Measurements from ENCODE around the gene KCMF1. TPM values are rescaled to one million over a fixed set of nuclear protein-coding genes. Genes with fewer than 3 reads are reported as not detected.
A peak's percentile ranks its signal among the peaks of the same experiment; 100 is the strongest.

Gene KCMF1
- total and polyA plus RNA-seq, 2 of the 13 experiments (the other 11 are each of a cell fraction or from before 2014, with no cell fraction given): 62.1 to 116 TPM

DNA sequence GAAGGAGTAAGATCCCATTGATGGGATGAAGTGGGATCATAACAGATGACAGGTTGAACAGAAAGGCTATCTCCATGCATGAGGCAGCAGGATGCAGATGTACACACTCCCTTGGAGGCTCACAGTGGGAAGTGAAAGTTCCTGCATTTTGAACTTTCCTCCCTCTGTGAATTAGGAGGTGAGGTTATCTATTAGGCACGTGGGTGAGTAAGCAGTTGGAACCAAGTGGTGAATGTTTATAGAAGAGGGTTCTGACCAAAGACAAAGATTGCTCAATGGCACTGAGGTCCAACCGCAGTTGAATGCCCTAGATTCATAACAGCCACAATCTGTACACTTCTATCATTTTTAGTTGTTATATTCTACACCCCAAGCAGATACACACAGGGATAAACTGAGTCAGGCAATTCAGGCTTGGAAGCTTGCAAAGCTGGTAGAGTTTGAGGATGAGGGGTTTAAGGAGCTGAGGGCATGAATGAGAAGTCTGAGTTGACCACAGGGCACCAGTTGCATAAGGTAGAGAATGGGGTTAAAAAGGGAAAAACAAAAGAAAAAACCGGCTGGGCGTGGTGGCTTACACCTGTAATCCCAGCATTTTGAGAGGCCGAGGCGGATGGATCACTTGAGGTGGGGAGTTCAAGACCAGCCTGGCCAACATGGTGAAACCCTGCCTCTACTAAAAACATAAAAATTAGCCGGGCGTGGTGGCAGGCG is 7.1 kb upstream of the KCMF1 start (continued):
- TF ChIP-seq HNF4G (IDR thresholded peaks at IDR 0.05; ENCODE audit: borderline replicate concordance, low read depth, low read length) (peak; percentile 82), HNF4G (CRISPR knock-in tag; IDR thresholded peaks at IDR 0.05; ENCODE audit: borderline replicate concordance, low read depth) (peak; percentile 87), ZNF772 (CRISPR knock-in tag; IDR thresholded peaks at IDR 0.05) (peak; percentile 64), ZNF235 (CRISPR knock-in tag; IDR thresholded peaks at IDR 0.05; ENCODE audit: borderline replicate concordance) (0 out of 2 replicates have a peak, but pooled peaks have one; percentile 48), MED8 (CRISPR knock-in tag; IDR thresholded peaks at IDR 0.05; ENCODE audit: insufficient replicate concordance) (peak; percentile 54), SPEN (CRISPR knock-in tag; IDR thresholded peaks at IDR 0.05; ENCODE audit: low read depth) (peak; percentile 93), ATAD3A (CRISPR knock-in tag; IDR thresholded peaks at IDR 0.05) (no peak), ZNF629 (CRISPR knock-in tag; conservative IDR thresholded peaks at IDR 0.05) (no peak; the same call in 1 of the 2 replicates), SNRNP70 (IDR thresholded peaks at IDR 0.05; ENCODE audit: low read depth, low read length) (no peak), CCDC6 (CRISPR knock-in tag; IDR thresholded peaks at IDR 0.05) (peak; percentile 70), YEATS4 (CRISPR knock-in tag; IDR thresholded peaks at IDR 0.05; ENCODE audit: borderline replicate concordance) (peak; percentile 78), FOSL1 (CRISPR knock-in tag; IDR thresholded peaks at IDR 0.05; ENCODE audit: borderline replicate concordance) (peak; percentile 65; the same call in 1 of the 2 replicates)
- TF ChIP-seq, protein P1, sequence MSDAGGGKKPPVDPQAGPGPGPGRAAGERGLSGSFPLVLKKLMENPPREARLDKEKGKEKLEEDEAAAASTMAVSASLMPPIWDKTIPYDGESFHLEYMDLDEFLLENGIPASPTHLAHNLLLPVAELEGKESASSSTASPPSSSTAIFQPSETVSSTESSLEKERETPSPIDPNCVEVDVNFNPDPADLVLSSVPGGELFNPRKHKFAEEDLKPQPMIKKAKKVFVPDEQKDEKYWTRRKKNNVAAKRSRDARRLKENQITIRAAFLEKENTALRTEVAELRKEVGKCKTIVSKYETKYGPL (CRISPR knock-in tag; IDR thresholded peaks at IDR 0.05): 0 out of 2 replicates have a peak, but pooled peaks have one; percentile 66
- TF ChIP-seq, protein P2, sequence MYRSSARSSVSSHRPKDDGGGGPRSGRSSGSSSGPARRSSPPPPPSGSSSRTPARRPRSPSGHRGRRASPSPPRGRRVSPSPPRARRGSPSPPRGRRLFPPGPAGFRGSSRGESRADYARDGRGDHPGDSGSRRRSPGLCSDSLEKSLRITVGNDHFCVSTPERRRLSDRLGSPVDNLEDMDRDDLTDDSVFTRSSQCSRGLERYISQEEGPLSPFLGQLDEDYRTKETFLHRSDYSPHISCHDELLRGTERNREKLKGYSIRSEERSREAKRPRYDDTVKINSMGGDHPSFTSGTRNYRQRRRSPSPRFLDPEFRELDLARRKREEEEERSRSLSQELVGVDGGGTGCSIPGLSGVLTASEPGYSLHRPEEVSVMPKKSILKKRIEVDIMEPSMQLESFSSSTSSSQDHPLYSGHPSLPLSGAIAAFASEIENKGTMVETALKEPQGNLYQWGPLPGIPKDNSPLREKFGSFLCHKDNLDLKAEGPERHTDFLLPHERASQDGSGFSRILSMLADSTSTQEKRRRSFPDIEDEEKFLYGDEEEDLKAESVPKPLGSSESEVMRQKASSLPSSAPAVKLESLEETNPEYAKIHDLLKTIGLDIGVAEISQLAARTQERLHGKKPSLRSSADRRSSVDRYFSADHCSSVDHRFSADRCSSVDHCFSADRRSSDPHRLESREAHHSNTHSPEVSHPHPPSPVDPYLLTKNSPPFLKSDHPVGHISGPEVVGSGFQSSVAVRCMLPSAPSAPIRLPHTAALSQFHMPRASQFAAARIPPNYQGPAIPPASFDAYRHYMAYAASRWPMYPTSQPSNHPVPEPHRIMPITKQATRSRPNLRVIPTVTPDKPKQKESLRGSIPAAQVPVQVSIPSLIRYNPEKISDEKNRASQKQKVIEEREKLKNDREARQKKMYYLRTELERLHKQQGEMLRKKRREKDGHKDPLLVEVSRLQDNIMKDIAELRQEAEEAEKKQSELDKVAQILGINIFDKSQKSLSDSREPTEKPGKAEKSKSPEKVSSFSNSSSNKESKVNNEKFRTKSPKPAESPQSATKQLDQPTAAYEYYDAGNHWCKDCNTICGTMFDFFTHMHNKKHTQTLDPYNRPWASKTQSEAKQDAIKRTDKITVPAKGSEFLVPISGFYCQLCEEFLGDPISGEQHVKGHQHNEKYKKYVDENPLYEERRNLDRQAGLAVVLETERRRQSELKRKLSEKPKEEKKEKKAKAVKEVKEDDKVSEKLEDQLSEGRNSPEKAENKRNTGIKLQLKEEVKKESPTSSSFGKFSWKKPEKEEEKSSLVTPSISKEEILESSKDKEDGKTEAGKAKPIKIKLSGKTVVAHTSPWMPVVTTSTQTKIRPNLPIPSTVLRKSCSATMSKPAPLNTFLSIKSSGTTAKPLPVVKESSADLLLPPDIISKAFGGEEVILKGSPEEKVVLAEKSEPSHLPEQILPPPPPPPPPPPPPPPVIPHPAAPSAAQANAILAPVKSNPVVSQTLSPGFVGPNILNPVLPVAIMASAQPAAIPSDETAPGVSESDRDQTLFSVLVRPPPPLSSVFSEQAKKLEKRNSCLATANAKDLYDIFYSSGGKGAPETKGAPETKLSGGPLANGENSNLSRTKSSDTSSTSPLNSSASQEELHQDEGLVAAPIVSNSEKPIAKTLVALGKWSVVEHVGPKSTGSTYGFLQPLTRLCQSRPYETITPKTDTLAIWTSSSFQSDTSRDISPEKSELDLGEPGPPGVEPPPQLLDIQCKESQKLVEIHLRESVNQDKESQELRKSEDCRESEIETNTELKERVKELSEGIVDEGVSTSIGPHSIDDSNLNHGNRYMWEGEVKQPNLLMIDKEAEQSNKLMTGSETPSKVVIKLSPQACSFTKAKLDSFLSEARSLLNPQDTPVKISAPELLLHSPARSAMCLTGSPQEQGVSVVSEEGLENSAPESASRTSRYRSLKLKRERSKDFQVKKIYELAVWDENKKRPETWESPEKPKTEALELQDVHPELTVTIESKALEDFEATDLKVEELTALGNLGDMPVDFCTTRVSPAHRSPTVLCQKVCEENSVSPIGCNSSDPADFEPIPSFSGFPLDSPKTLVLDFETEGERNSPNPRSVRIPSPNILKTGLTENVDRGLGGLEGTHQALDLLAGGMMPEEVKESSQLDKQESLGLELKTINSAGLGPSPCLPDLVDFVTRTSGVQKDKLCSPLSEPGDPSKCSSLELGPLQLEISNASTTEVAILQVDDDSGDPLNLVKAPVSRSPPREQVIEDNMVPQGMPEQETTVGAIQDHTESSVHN (CRISPR knock-in tag; IDR thresholded peaks at IDR 0.05): no peak
